ENCODE data around the gene PRODH. TPM values are rescaled to one million over a fixed set of nuclear protein-coding genes. Genes with fewer than 3 reads are reported as not detected.
A peak's percentile ranks its signal among the peaks of the same experiment; 100 is the strongest.
"Not testable (repeated sequence)": the region's sequence is repeated elsewhere in the genome, so short reads cannot be mapped to it uniquely, and the experiment has no call there.

PRODH gene
- total RNA-seq, 1 experiment from 2014 or later, result 1.1 TPM

DNA sequence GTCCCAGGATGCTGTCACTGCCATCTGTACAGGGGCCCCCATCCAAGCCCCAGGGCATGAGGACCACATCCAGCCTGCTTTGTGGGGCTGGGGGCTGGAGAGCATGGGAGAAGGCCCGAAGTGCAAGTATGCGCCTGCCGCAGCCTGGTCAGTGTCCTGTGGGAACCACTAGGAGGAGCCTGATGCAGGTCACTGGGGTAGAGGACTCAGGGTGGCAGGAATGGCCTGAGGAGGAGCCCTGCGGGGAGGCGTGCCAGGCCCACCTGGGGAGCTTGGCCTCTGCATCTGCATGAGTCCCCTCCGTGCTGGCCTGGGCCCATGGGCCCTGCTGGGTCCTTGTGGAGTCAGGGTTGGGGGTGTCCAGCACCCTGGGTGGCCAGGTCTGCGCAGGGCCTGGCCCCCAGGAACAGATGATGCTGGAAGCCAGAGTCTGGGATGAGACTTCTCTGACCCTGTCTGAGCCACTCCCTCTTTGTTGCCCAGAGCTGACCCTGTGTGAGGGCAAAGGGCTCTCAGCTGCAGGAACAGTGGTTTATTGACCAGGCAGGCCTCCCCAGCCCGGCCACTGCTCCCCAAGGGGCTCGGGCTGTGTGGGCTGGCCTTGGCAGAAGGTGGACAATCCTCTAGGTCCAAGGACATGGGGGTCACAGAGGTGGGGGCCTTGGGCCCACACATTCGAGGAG lies 23.7 kb downstream of the PRODH start:
- BruUV-seq (replicated peaks); H3K36me3 ChIP-seq (ENCODE audit: low read depth); DNase-seq; H3K79me2 ChIP-seq (ENCODE audit: low read depth); H3K4me2 ChIP-seq; H3F3A ChIP-seq (ENCODE audit: insufficient read depth, low read depth); POLR2A ChIA-PET (ENCODE audit: unreplicated experiment); H3K9me2 ChIP-seq (ENCODE audit: insufficient read depth); CTCF ChIA-PET; H2AFZ ChIP-seq; intact Hi-C loops (cut with micrococcal nuclease; ENCODE audit: unreplicated experiment); H4K20me1 ChIP-seq (ENCODE audit: insufficient read depth); H3K9me3 ChIP-seq (ENCODE audit: insufficient read depth, low read depth); H3K27ac ChIP-seq; H3K4me1 ChIP-seq (replicated peaks; ENCODE audit: insufficient read depth); H3K4me3 ChIP-seq; H3K27me3 ChIP-seq (ENCODE audit: insufficient read depth, low read depth): not testable (repeated sequence)

DNA sequence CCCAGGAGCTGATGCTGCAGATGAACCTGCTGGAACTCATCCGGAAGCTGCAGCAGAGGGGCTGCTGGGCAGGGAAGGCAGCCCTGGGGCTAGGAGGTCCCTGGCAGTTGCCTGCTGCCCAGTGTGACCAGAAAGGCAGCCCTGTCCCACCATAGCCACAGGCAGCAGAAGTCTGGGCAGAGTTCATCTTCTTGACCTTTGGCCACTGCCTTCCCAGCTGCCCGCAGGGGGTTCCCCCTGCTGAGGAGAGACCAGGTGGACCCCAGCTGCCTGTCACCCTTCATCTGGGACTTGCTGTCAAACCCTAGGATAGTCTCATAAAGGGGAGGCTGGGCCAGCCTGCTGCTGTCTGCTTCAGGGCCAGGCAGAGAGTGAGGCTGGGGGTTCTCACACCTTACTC lies 24.6 kb downstream of the PRODH start:
- POLR2A ChIA-PET (ENCODE audit: unreplicated experiment); H3K79me2 ChIP-seq (ENCODE audit: low read depth); H3K27ac ChIP-seq; intact Hi-C loops (cut with micrococcal nuclease; ENCODE audit: unreplicated experiment); H4K20me1 ChIP-seq (ENCODE audit: insufficient read depth); H3K4me1 ChIP-seq (replicated peaks; ENCODE audit: insufficient read depth); H3K27me3 ChIP-seq (ENCODE audit: insufficient read depth, low read depth); BruUV-seq (replicated peaks); H3K9me3 ChIP-seq (ENCODE audit: insufficient read depth, low read depth); DNase-seq; CTCF ChIA-PET; H3K36me3 ChIP-seq (ENCODE audit: low read depth); H3K4me2 ChIP-seq; H2AFZ ChIP-seq; H3K9me2 ChIP-seq (ENCODE audit: insufficient read depth); H3F3A ChIP-seq (ENCODE audit: insufficient read depth, low read depth); H3K4me3 ChIP-seq: not testable (repeated sequence)

DNA sequence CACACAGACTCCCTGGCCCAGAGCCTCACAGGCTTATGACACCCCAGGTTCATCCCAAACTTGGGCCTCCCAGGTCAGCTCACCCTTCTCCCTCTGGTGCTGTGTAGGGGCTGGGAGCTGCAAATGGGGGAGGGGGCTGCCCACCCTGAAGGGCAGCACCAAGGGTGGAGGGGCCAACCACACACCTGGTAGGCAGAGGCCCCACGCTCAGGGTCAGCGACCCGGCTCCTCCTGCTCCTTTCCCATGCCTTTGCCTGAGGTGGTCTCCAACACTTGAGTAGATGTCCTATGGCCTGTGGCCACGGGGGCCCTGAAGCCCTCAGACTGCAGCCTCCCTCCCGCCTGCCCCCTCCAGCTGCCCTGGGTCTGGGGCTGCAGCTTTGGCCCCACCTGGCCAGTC lies 26.5 kb downstream of the PRODH start:
- Histone ChIP-seq H3K4me1 (replicated peaks; ENCODE audit: insufficient read depth) (no peaks in the 10 kb centered on the region), H2AFZ (no peak overlapping the region), H3K4me2 (no peak overlapping the region), H3K9me2 (ENCODE audit: insufficient read depth) (no peaks in the 10 kb centered on the region), H3K27me3 (ENCODE audit: insufficient read depth, low read depth) (no peaks in the 10 kb centered on the region), H3K4me3 (no peak overlapping the region), H3K79me2 (ENCODE audit: low read depth) (no peaks in the 10 kb centered on the region), H3K36me3 (ENCODE audit: low read depth) (no peaks in the 10 kb centered on the region), H3K27ac (no peak overlapping the region), H3F3A (ENCODE audit: insufficient read depth, low read depth) (no peaks in the 10 kb centered on the region), H3K9me3 (ENCODE audit: insufficient read depth, low read depth) (no peaks in the 10 kb centered on the region), H4K20me1 (ENCODE audit: insufficient read depth) (no peaks in the 10 kb centered on the region)
- no TSS peak for BruUV-seq (replicated peaks)
- POLR2A ChIA-PET (ENCODE audit: unreplicated experiment), result no interaction called here
- TF ChIP-seq, protein P1, sequence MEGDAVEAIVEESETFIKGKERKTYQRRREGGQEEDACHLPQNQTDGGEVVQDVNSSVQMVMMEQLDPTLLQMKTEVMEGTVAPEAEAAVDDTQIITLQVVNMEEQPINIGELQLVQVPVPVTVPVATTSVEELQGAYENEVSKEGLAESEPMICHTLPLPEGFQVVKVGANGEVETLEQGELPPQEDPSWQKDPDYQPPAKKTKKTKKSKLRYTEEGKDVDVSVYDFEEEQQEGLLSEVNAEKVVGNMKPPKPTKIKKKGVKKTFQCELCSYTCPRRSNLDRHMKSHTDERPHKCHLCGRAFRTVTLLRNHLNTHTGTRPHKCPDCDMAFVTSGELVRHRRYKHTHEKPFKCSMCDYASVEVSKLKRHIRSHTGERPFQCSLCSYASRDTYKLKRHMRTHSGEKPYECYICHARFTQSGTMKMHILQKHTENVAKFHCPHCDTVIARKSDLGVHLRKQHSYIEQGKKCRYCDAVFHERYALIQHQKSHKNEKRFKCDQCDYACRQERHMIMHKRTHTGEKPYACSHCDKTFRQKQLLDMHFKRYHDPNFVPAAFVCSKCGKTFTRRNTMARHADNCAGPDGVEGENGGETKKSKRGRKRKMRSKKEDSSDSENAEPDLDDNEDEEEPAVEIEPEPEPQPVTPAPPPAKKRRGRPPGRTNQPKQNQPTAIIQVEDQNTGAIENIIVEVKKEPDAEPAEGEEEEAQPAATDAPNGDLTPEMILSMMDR (conservative IDR thresholded peaks at IDR 0.05), result no peak
- TF ChIP-seq EZH2 (IDR thresholded peaks at IDR 0.05; ENCODE audit: low read depth), result no peak
- intact Hi-C loops (cut with micrococcal nuclease; ENCODE audit: unreplicated experiment), result no loop called here
- no peak for DNase-seq
- CTCF ChIA-PET, result no interaction called here

DNA sequence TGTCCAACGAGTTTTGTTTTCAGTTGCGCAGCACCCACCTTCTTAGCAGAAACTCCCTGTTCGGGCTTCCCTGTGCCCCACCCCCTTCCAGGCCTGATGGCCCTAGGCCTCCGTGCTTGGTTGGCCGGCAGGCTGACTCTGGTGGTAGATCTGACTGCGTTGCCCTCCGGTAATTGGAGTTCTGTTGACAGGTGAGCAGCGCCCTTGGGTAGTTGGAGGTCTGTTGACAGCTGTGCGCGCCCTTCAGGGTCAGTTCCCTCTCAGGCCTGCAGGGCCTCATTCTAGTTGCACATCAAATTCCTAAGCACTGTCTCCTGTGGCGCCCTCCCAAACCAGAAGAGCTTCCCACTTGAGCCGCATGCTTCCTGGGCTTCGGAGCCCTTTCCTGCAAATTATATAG lies 29.2 kb downstream of the PRODH start:
- Histone ChIP-seq H4K20me1 (ENCODE audit: insufficient read depth) (no peaks in the 10 kb centered on the region), H2AFZ (no peak overlapping the region), H3K79me2 (ENCODE audit: low read depth) (no peaks in the 10 kb centered on the region), H3K27me3 (ENCODE audit: insufficient read depth, low read depth) (no peaks in the 10 kb centered on the region), H3F3A (ENCODE audit: insufficient read depth, low read depth) (no peaks in the 10 kb centered on the region), H3K27ac (no peak overlapping the region), H3K4me1 (replicated peaks; ENCODE audit: insufficient read depth) (no peaks in the 10 kb centered on the region), H3K9me2 (ENCODE audit: insufficient read depth) (no peaks in the 10 kb centered on the region), H3K4me3 (no peak overlapping the region), H3K36me3 (ENCODE audit: low read depth) (no peaks in the 10 kb centered on the region), H3K4me2 (no peak overlapping the region), H3K9me3 (ENCODE audit: insufficient read depth, low read depth) (no peaks in the 10 kb centered on the region)
- TSS peak; percentile 52 for BruUV-seq (replicated peaks)
- intact Hi-C loops (cut with micrococcal nuclease; ENCODE audit: unreplicated experiment), result no loop called here
- no peak for TF ChIP-seq EZH2 (IDR thresholded peaks at IDR 0.05; ENCODE audit: low read depth)
- CTCF ChIA-PET, result no interaction called here
- no peak for DNase-seq
- POLR2A ChIA-PET (ENCODE audit: unreplicated experiment), result no interaction called here

DNA sequence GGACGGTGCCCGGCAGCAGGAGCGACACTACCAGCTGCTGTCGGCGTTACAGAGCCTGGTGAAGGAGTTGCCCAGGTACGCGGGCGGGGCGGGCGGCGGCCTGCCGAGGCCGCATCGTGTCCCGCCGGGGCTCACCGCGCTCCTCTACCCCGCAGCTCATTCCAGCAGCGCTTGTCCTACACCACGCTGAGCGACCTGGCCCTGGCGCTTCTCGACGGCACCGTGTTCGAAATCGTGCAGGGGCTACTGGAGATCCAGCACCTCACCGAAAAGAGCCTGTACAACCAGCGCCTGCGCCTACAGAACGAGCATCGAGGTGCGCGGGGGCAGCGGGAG lies 29.7 kb downstream of the PRODH start:
- H3K9me3 ChIP-seq (ENCODE audit: insufficient read depth, low read depth); H3K4me3 ChIP-seq; CTCF ChIA-PET; H2AFZ ChIP-seq; H3F3A ChIP-seq (ENCODE audit: insufficient read depth, low read depth); H4K20me1 ChIP-seq (ENCODE audit: insufficient read depth); H3K36me3 ChIP-seq (ENCODE audit: low read depth); H3K9me2 ChIP-seq (ENCODE audit: insufficient read depth); intact Hi-C loops (cut with micrococcal nuclease; ENCODE audit: unreplicated experiment); DNase-seq; H3K79me2 ChIP-seq (ENCODE audit: low read depth); H3K4me1 ChIP-seq (replicated peaks; ENCODE audit: insufficient read depth); BruUV-seq (replicated peaks); H3K27me3 ChIP-seq (ENCODE audit: insufficient read depth, low read depth); H3K27ac ChIP-seq; H3K4me2 ChIP-seq: not testable (repeated sequence)
- POLR2A ChIA-PET (ENCODE audit: unreplicated experiment), result interaction anchor here (0.7 kb wide), 1 partner anchor 750 kb away, joined by 5 read pairs; no protein-coding TSS in a partner anchor

Measured in PC-9 (cell line).